ENCODE results near the gene TTLL11.

Gene TTLL11

DNA sequence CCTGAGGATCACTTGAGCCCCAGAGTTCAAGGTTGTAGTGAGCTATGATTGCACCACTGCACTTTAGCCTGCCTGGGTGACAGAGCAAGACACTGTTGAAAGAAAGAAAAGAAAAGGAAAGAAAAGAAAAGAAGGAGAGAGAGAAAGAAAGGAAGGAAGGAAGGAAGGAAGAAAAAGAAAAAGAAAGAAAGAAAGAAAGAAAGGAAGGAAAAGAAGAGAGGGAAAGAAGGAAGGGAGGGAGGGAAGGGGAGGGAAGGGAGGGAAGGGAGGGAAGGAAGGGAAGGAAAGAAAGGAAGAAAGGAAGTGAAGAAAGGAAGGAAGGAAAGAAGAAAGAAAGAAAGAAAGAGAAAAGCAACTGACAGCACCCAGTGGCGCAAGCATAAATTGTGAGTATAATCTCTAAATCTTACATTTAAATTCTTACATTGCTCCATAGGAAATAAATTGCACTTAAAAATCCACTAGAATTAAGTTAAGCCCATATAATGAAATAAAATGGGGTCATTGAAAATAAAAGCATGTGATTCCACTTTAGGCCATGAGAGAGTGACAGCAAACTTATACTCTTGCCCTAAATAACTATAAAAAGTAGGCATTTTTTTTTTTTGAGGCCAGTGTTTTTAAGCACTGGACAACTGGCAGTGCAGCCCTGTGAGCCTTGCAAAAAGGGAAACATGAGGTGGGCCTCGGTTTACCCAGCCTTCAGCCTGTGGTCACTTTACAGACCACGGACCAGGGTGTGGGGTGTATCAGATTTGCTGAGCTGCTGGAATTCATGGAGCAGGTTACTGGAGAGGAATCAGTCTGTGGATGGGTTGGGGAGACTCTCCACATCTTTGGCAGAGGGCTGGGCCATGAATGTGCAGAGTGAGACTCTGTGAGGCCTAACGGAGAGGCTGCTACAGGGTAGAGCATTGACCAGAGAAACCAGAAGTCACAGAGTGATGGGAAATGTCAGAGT is 175.5 kb downstream of the TTLL11 start:
- no peaks in the 10 kb centered on the region for H3K27me3 ChIP-seq (ENCODE audit: control insufficient read depth in 1 of 2, insufficient read depth in 2 of 2, low read length in 2 of 2)
- H3K36me3 ChIP-seq (ENCODE audit: control insufficient read depth in 2 of 2, insufficient read depth in 2 of 2, low read length in 2 of 2): peaks cover 0 to 4% of the 10 kb centered on the region in 2 donors
- H3K27ac ChIP-seq (ENCODE audit: low read length): no peak overlapping the region
- no peaks in the 10 kb centered on the region for H3K4me1 ChIP-seq (ENCODE audit: control insufficient read depth, insufficient read depth, low read length)
- H3K4me3 ChIP-seq (ENCODE audit: low read length in 2 of 2): no peak overlapping the region
- no peak overlapping the region for H3K9ac ChIP-seq (ENCODE audit: low read length in 2 of 2)
- no peaks in the 10 kb centered on the region for H3K9me3 ChIP-seq (ENCODE audit: control insufficient read depth in 2 of 2, low read length in 2 of 2)

DNA sequence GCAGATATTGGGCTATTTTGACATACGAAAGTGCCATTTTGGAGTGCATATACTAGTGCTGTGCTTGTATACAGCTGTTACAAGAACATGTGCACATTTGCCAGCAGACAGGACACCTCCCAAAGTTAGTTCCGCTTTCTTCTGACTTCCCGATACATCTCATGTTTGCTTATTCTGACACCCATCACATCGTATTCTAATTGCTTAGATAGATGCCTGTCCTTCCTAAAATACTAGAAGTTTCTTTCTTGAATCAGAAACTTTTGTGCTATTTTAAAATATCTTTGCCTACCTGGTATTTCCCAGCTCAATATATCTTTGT is 177.8 kb downstream of the TTLL11 start:
- Histone ChIP-seq H3K4me1 (ENCODE audit: control insufficient read depth, insufficient read depth, low read length) (no peaks in the 10 kb centered on the region), H3K9me3 (ENCODE audit: control insufficient read depth in 2 of 2, low read length in 2 of 2) (no peaks in the 10 kb centered on the region), H3K36me3 (ENCODE audit: control insufficient read depth in 2 of 2, insufficient read depth in 2 of 2, low read length in 2 of 2) (peaks cover 0 to 4% of the 10 kb centered on the region in 2 donors), H3K27ac (ENCODE audit: low read length) (no peak overlapping the region), H3K27me3 (ENCODE audit: control insufficient read depth in 1 of 2, insufficient read depth in 2 of 2, low read length in 2 of 2) (no peaks in the 10 kb centered on the region), H3K9ac (ENCODE audit: low read length in 2 of 2) (no peak overlapping the region), H3K4me3 (ENCODE audit: low read length in 2 of 2) (no peak overlapping the region)

DNA sequence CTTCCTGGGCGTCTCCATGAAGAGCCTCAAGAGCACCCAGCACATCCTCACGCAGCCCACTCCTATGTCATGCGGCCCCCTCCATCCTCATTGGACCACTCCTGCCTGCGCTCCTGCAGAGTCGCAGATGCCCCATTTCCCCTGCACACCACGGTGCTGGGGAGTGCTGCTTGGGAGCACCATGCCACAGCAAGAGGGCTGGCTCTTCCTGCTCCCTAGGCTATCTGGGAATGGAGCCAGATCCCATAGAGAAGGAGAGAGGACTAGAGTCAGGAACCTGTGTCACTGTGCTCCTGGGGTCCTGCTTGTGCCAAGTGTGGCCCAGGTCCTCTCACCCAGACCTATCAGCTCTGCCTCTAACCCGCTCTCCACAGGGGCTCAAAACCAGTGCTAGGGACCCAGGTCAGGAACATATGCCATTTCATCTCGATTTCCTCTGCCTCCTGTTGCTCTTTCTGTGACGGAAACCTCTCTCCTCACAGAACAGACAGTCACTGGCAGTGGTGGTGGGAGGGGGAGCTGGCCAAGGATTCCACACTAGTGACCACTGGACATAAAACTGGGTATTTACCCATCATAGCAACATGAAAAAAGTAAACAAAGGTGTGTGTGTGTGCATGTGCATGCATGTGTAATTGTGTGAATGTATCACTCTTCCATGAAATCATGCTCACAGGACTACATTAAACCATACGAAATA is 178.4 kb downstream of the TTLL11 start:
- peaks cover 0 to 4% of the 10 kb centered on the region in 2 donors for H3K36me3 ChIP-seq (ENCODE audit: control insufficient read depth in 2 of 2, insufficient read depth in 2 of 2, low read length in 2 of 2)
- H3K9me3 ChIP-seq (ENCODE audit: control insufficient read depth in 2 of 2, low read length in 2 of 2): no peaks in the 10 kb centered on the region
- no peak overlapping the region for H3K4me3 ChIP-seq (ENCODE audit: low read length in 2 of 2)
- H3K4me1 ChIP-seq (ENCODE audit: control insufficient read depth, insufficient read depth, low read length): no peaks in the 10 kb centered on the region
- H3K9ac ChIP-seq (ENCODE audit: low read length in 2 of 2): no peak overlapping the region
- no peaks in the 10 kb centered on the region for H3K27me3 ChIP-seq (ENCODE audit: control insufficient read depth in 1 of 2, insufficient read depth in 2 of 2, low read length in 2 of 2)
- H3K27ac ChIP-seq (ENCODE audit: low read length): no peak overlapping the region

DNA sequence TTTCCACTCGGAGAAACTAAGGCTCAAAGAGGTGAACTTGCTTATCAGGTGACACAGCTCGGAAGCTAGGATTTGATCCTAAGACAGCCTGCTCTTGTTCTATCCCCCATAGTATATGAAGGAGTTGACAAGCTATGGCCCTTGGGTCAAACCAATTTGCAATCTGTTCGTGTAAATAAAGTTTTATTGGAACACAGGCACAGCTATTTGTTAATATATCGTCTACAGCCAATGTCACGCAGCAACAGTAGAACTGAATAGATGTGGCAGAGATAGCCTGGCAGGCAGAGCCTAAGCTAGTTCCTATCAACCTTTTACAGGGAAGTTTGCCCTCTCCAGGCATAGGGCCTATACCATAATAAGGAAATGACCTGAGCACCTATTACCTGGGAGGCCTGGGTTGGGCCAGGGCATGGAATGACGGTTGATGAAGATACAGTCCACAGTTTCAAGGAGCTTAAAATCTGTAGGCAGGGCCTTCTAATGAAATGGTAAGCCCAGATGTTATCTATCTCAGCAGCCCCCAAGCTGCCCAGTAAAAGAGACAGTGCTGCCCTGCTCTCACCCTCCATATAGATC is 179.0 kb downstream of the TTLL11 start:
- Histone ChIP-seq H3K9ac (ENCODE audit: low read length in 2 of 2) (no peak overlapping the region), H3K9me3 (ENCODE audit: control insufficient read depth in 2 of 2, low read length in 2 of 2) (no peaks in the 10 kb centered on the region), H3K4me1 (ENCODE audit: control insufficient read depth, insufficient read depth, low read length) (no peaks in the 10 kb centered on the region), H3K27me3 (ENCODE audit: control insufficient read depth in 1 of 2, insufficient read depth in 2 of 2, low read length in 2 of 2) (no peaks in the 10 kb centered on the region), H3K4me3 (ENCODE audit: low read length in 2 of 2) (no peak overlapping the region), H3K36me3 (ENCODE audit: control insufficient read depth in 2 of 2, insufficient read depth in 2 of 2, low read length in 2 of 2) (peaks cover 0 to 4% of the 10 kb centered on the region in 2 donors), H3K27ac (ENCODE audit: low read length) (no peak overlapping the region)

GRCh38 chr9:121912812-121913627 is 180.1 kb downstream of the TTLL11 start:
- Histone ChIP-seq H3K36me3 (ENCODE audit: control insufficient read depth in 2 of 2, insufficient read depth in 2 of 2, low read length in 2 of 2) (peaks cover 0 to 3% of the 10 kb centered on the region in 2 donors), H3K9ac (ENCODE audit: low read length in 2 of 2) (no peak overlapping the region), H3K4me3 (ENCODE audit: low read length in 2 of 2) (no peak overlapping the region), H3K9me3 (ENCODE audit: control insufficient read depth in 2 of 2, low read length in 2 of 2) (no peaks in the 10 kb centered on the region), H3K27ac (ENCODE audit: low read length) (no peak overlapping the region), H3K4me1 (ENCODE audit: control insufficient read depth, insufficient read depth, low read length) (no peaks in the 10 kb centered on the region), H3K27me3 (ENCODE audit: control insufficient read depth in 1 of 2, insufficient read depth in 2 of 2, low read length in 2 of 2) (no peaks in the 10 kb centered on the region)

GRCh38 chr9:121910491-121911040 is 182.5 kb downstream of the TTLL11 start:
- H3K4me3 ChIP-seq (ENCODE audit: low read length in 2 of 2): no peak overlapping the region
- no peaks in the 10 kb centered on the region for H3K9me3 ChIP-seq (ENCODE audit: control insufficient read depth in 2 of 2, low read length in 2 of 2)
- no peak overlapping the region for H3K9ac ChIP-seq (ENCODE audit: low read length in 2 of 2)
- no peaks in the 10 kb centered on the region for H3K27me3 ChIP-seq (ENCODE audit: control insufficient read depth in 1 of 2, insufficient read depth in 2 of 2, low read length in 2 of 2)
- H3K27ac ChIP-seq (ENCODE audit: low read length): no peak overlapping the region
- H3K36me3 ChIP-seq (ENCODE audit: control insufficient read depth in 2 of 2, insufficient read depth in 2 of 2, low read length in 2 of 2): no peaks in the 10 kb centered on the region
- no peaks in the 10 kb centered on the region for H3K4me1 ChIP-seq (ENCODE audit: control insufficient read depth, insufficient read depth, low read length)

DNA sequence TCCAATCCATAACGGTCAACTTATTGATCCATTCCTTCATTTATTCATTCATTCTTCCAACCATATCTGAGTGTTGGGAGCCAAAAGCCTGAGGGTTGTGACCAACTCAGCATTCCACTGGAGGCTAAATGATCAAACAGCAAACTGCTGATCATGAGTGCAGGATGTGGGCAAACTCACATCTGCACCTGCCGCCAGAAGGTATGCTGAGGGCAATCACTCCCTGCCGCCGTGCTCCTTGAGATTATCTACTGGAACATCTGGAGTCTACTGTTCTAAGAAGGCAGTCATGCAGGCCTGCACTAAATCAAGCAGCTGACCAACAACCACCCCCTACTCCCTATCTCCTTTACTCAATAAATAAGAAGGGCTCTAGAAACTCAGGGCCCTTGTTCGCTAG is 184.0 kb downstream of the TTLL11 start:
- Histone ChIP-seq H3K27me3 (ENCODE audit: control insufficient read depth in 1 of 2, insufficient read depth in 2 of 2, low read length in 2 of 2) (no peaks in the 10 kb centered on the region), H3K4me1 (ENCODE audit: control insufficient read depth, insufficient read depth, low read length) (no peaks in the 10 kb centered on the region), H3K27ac (ENCODE audit: low read length) (no peak overlapping the region), H3K4me3 (ENCODE audit: low read length in 2 of 2) (no peak overlapping the region), H3K36me3 (ENCODE audit: control insufficient read depth in 2 of 2, insufficient read depth in 2 of 2, low read length in 2 of 2) (no peaks in the 10 kb centered on the region), H3K9me3 (ENCODE audit: control insufficient read depth in 2 of 2, low read length in 2 of 2) (no peaks in the 10 kb centered on the region), H3K9ac (ENCODE audit: low read length in 2 of 2) (no peak overlapping the region)

DNA sequence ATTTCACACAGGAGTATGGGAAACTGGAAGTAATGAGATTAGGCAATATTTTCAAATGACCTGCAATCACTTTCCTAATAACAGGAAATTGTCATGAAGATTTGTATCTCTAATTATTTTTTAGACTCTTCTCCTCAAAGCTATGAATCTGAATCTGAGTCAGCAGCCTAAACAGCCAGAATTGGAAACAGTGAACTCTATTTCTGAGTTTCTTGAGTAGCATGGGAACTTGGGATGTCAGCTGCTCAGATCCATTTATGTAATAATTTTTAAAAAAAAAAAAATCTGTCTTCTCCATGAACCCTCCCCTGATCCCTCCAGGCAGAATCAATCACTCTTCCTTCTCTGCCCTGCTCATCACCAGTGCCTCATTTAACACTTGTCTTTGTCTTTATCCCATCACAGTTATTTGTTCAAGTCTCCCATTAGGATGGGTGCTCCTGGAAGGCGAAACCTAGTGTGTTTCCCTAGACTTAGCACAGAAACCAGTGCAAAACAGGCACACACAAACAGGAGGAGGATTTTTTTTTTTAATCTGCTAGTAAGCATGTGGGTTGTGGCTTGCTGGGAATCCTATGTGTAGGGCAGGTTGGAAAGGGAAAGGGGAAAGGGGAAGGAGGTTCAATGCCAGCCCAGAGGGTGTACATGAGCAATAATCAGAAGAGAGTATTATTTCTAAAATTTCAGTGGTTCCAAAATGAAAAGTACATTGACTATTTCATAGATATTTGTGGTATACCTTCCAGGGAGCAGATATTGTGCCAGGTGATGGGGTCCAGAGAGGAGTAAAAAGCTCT is 186.8 kb downstream of the TTLL11 start:
- no peak overlapping the region for H3K27ac ChIP-seq (ENCODE audit: low read length)

GRCh38 chr9:121902461-121903135 is 190.5 kb downstream of the TTLL11 start:
- H3K27me3 ChIP-seq (ENCODE audit: control insufficient read depth in 1 of 2, insufficient read depth in 2 of 2, low read length in 2 of 2): no peaks in the 10 kb centered on the region
- no peaks in the 10 kb centered on the region for H3K4me1 ChIP-seq (ENCODE audit: control insufficient read depth, insufficient read depth, low read length)
- H3K9ac ChIP-seq (ENCODE audit: low read length in 2 of 2): no peak overlapping the region
- no peak overlapping the region for H3K4me3 ChIP-seq (ENCODE audit: low read length in 2 of 2)
- H3K36me3 ChIP-seq (ENCODE audit: control insufficient read depth in 2 of 2, insufficient read depth in 2 of 2, low read length in 2 of 2): no peaks in the 10 kb centered on the region
- H3K27ac ChIP-seq (ENCODE audit: low read length): no peak overlapping the region
- H3K9me3 ChIP-seq (ENCODE audit: control insufficient read depth in 2 of 2, low read length in 2 of 2): no peaks in the 10 kb centered on the region

More for the DNA sequence above, 186.8 kb downstream of the TTLL11 start:
- H3K9ac ChIP-seq (ENCODE audit: low read length in 2 of 2): no peak overlapping the region
- no peak overlapping the region for H3K4me3 ChIP-seq (ENCODE audit: low read length in 2 of 2)
- no peaks in the 10 kb centered on the region for H3K4me1 ChIP-seq (ENCODE audit: control insufficient read depth, insufficient read depth, low read length)
- H3K27me3 ChIP-seq (ENCODE audit: control insufficient read depth in 1 of 2, insufficient read depth in 2 of 2, low read length in 2 of 2): no peaks in the 10 kb centered on the region
- no peaks in the 10 kb centered on the region for H3K36me3 ChIP-seq (ENCODE audit: control insufficient read depth in 2 of 2, insufficient read depth in 2 of 2, low read length in 2 of 2)
- no peaks in the 10 kb centered on the region for H3K9me3 ChIP-seq (ENCODE audit: control insufficient read depth in 2 of 2, low read length in 2 of 2)
